Astrocyte (in vitro differentiated cells and primary cell): Measurements from ENCODE around the gene SCNN1G. TPM values are rescaled to one million over a fixed set of nuclear protein-coding genes. Genes with fewer than 3 reads are reported as not detected.

Experiments used
- DNase-seq: peaks from one replicate; pipeline ENCODE4 v3.0.0-alpha.2; 2010; ENCODE audit warnings: low read depth
- FAIRE-seq: peaks from 2 replicates; lab custom pipeline; 2011; peaks lifted over from hg19 to GRCh38; lab: Jason Lieb, UNC
- H2AFZ ChIP-seq: 2 replicates; pipeline ENCODE4 v1.6.0; 2012; ENCODE audit warnings: low read depth, low read length, inconsistent platforms
- H3K27ac ChIP-seq: 2 replicates; pipeline ENCODE4 v1.5.1; 2011; ENCODE audit warnings: low read depth, low read length, inconsistent platforms
- H3K27me3 ChIP-seq: 2 replicates; pipeline ENCODE4 v1.6.0; 2011; ENCODE audit warnings: low read length, inconsistent platforms; ENCODE audit not compliant: insufficient read depth
- H3K36me3 ChIP-seq: 2 replicates; pipeline ENCODE4 v1.5.1; 2011; ENCODE audit warnings: low read length, inconsistent platforms; ENCODE audit not compliant: insufficient read depth
- H3K4me1 ChIP-seq: 2 replicates; pipeline ENCODE4 v1.5.1; 2011; ENCODE audit warnings: low read length, inconsistent platforms; ENCODE audit not compliant: insufficient read depth
- H3K4me2 ChIP-seq: 2 replicates; pipeline ENCODE4 v1.6.0; 2012; ENCODE audit warnings: low read length, inconsistent platforms
- H3K4me3 ChIP-seq: 2 replicates; pipeline ENCODE4 v1.5.1; 2011; ENCODE audit warnings: low read depth, mild to moderate bottlenecking, low read length, inconsistent platforms; ENCODE audit not compliant: insufficient read depth
- H3K79me2 ChIP-seq: 2 replicates; pipeline ENCODE4 v1.6.0; 2012; ENCODE audit warnings: mild to moderate bottlenecking, low read length, inconsistent platforms; ENCODE audit not compliant: insufficient read depth
- H3K9ac ChIP-seq: 2 replicates; pipeline ENCODE4 v1.6.0; 2012; ENCODE audit warnings: mild to moderate bottlenecking, low read length, inconsistent platforms
- H3K9me3 ChIP-seq: 2 replicates; pipeline ENCODE4 v1.5.1; 2012; ENCODE audit warnings: low read depth, mild to moderate bottlenecking, low read length, inconsistent platforms; ENCODE audit not compliant: insufficient read depth
- H4K20me1 ChIP-seq: 2 replicates; pipeline ENCODE4 v1.6.0; 2012; ENCODE audit warnings: low read length, inconsistent platforms; ENCODE audit not compliant: insufficient read depth
- H3K27ac Mint-ChIP-seq: one replicate; pipeline ENCODE4 v1.8.0; 2021; ENCODE audit warnings: mild to moderate bottlenecking, mixed read lengths; ENCODE audit not compliant: unreplicated experiment
- H3K27me3 Mint-ChIP-seq: one replicate; pipeline ENCODE4 v1.8.0; 2021; ENCODE audit warnings: low read depth, mixed read lengths; ENCODE audit not compliant: unreplicated experiment
- H3K36me3 Mint-ChIP-seq: one replicate; pipeline ENCODE4 v1.8.0; 2021; ENCODE audit warnings: low read depth, mixed read lengths; ENCODE audit not compliant: unreplicated experiment
- H3K4me1 Mint-ChIP-seq: one replicate; pipeline ENCODE4 v1.8.0; 2021; ENCODE audit warnings: low read depth, mixed read lengths; ENCODE audit not compliant: unreplicated experiment
- H3K4me3 Mint-ChIP-seq: one replicate; pipeline ENCODE4 v1.8.0; 2021; ENCODE audit warnings: mild to moderate bottlenecking, moderate library complexity, mixed read lengths; ENCODE audit not compliant: unreplicated experiment
- H3K9me3 Mint-ChIP-seq: one replicate; pipeline ENCODE4 v1.8.0; 2021; ENCODE audit warnings: mild to moderate bottlenecking, mixed read lengths; ENCODE audit not compliant: unreplicated experiment
- CTCF ChIP-seq: IDR thresholded peaks from 2 replicates; pipeline ENCODE4 v1.5.1; 2011; ENCODE audit warnings: low read depth, mild to moderate bottlenecking, inconsistent platforms, low read length, moderate library complexity; ENCODE audit not compliant: insufficient read depth
- EZH2 ChIP-seq: IDR thresholded peaks from 2 replicates; pipeline ENCODE4 v1.6.1; 2012; ENCODE audit warnings: mild to moderate bottlenecking, low read length, inconsistent platforms; ENCODE audit not compliant: insufficient read depth
- total RNA-seq: library from RNA; stranded (reverse); gene quantifications from 2 replicates; pipeline ENCODE4 v1.2.1, GENCODE V29; 2021

Gene SCNN1G
- total RNA-seq, 1 donor from 2014 or later: not detected

DNA sequence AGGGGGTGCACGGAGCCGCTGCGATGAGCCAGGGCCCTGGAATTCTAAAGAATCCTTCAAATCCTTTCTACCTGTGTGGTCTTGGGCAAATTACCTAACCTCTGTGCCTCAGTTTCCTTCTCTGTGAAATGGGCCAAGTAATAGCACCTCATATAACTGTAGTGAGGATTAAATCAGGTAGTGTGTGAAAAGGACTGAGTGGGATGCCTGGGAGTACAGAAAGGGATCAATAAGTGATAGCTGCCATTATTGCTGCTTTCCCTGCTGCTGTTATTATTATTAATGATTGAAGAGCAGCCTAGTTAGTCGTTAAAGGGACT, 958 bp downstream of the SCNN1G start:
- Histone ChIP-seq H3K9ac (no peak overlapping the region), H3K9me3 (no peaks in the 10 kb centered on the region), H3K4me1 (peaks cover 5% of the 10 kb centered on the region), H3K27ac (no peak overlapping the region), H3K36me3 (no peaks in the 10 kb centered on the region), H3K79me2 (no peaks in the 10 kb centered on the region), H3K4me2 (no peak overlapping the region), H4K20me1 (no peaks in the 10 kb centered on the region), H3K27me3 (peaks cover 26% of the 10 kb centered on the region), H2AFZ (no peak overlapping the region), H3K4me3 (no peak overlapping the region)
- H3K9me3 Mint-ChIP-seq: peaks cover 2% of the 10 kb centered on the region
- TF ChIP-seq CTCF: no peak
- TF ChIP-seq EZH2: no peak
- no peaks in the 10 kb centered on the region for H3K36me3 Mint-ChIP-seq
- DNase-seq (no peak), FAIRE-seq (no peak)
- no peak overlapping the region for H3K4me3 Mint-ChIP-seq
- no peaks in the 10 kb centered on the region for H3K4me1 Mint-ChIP-seq
- H3K27ac Mint-ChIP-seq: no peak overlapping the region
- H3K27me3 Mint-ChIP-seq: peaks cover 70% of the 10 kb centered on the region

- no peaks in the 10 kb centered on the region for H4K20me1 ChIP-seq
- H3K9me3 ChIP-seq: no peaks in the 10 kb centered on the region
- H3K27me3 ChIP-seq: peaks cover 26% of the 10 kb centered on the region
- DNase-seq (no peak), FAIRE-seq (no peak)
- no peaks in the 10 kb centered on the region for H3K36me3 ChIP-seq
- Mint-ChIP-seq H3K4me1 (no peaks in the 10 kb centered on the region), H3K27me3 (peaks cover 63% of the 10 kb centered on the region), H3K36me3 (no peaks in the 10 kb centered on the region), H3K27ac (no peak overlapping the region), H3K9me3 (peaks cover 2% of the 10 kb centered on the region), H3K4me3 (no peak overlapping the region)
- no peak overlapping the region for H3K9ac ChIP-seq
- TF ChIP-seq EZH2: no peak
- no peak for TF ChIP-seq CTCF
- H3K4me2 ChIP-seq: no peak overlapping the region
- no peak overlapping the region for H3K4me3 ChIP-seq
- H2AFZ ChIP-seq: no peak overlapping the region
- no peak overlapping the region for H3K27ac ChIP-seq
- no peaks in the 10 kb centered on the region for H3K79me2 ChIP-seq
- H3K4me1 ChIP-seq: peaks cover 5% of the 10 kb centered on the region
Measured at GRCh38 chr16:23185656-23186055, 3.1 kb downstream of the SCNN1G start.

DNA sequence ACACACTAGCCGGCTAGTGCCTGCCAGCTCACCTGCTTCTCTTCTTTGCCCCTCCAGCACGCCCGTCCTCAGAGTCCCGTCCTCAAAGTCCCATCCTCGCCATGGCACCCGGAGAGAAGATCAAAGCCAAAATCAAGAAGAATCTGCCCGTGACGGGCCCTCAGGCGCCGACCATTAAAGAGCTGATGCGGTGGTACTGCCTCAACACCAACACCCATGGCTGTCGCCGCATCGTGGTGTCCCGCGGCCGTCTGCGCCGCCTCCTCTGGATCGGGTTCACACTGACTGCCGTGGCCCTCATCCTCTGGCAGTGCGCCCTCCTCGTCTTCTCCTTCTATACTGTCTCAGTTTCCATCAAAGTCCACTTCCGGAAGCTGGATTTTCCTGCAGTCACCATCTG, 3.6 kb downstream of the SCNN1G start:
- H3K36me3 ChIP-seq: no peaks in the 10 kb centered on the region
- H3K9ac ChIP-seq: no peak overlapping the region
- no peak overlapping the region for H3K4me2 ChIP-seq
- peaks cover 26% of the 10 kb centered on the region for H3K27me3 ChIP-seq
- no peaks in the 10 kb centered on the region for H4K20me1 ChIP-seq
- Mint-ChIP-seq H3K4me1 (no peaks in the 10 kb centered on the region), H3K27ac (no peak overlapping the region), H3K9me3 (peaks cover 2% of the 10 kb centered on the region), H3K27me3 (peaks cover 60% of the 10 kb centered on the region), H3K36me3 (no peaks in the 10 kb centered on the region), H3K4me3 (no peak overlapping the region)
- H3K27ac ChIP-seq: no peak overlapping the region
- H2AFZ ChIP-seq: no peak overlapping the region
- FAIRE-seq (no peak), DNase-seq (no peak)
- H3K4me1 ChIP-seq: peaks cover 5% of the 10 kb centered on the region
- no peaks in the 10 kb centered on the region for H3K79me2 ChIP-seq
- no peaks in the 10 kb centered on the region for H3K9me3 ChIP-seq
- TF ChIP-seq EZH2 (no peak), CTCF (no peak)
- no peak overlapping the region for H3K4me3 ChIP-seq
